SK-N-SH treated with all-trans-retinoic acid at 6 μM for 48 hours (cell line): ENCODE measurements around the gene ETV6.

Experiments used
- ATAC-seq: fragments of 200-7000 bp; cut with Tn5 transposase; 3 replicates; pipeline ENCODE4 v1.9.1; 2020; ENCODE audit warnings: mild to moderate bottlenecking, moderate library complexity
- ARNTL ChIP-seq: fragments of 450-650 bp; formaldehyde crosslinking; IDR thresholded peaks from 2 replicates; pipeline ENCODE4 v1.5.0; 2020; ENCODE audit warnings: low read depth, mild to moderate bottlenecking, moderate library complexity, borderline replicate concordance
- BACH2 ChIP-seq: fragments of 250-450 bp; sonication (Bioruptor Pico); IDR thresholded peaks from 2 replicates; pipeline ENCODE4 v1.9.0; 2021; ENCODE audit warnings: mild to moderate bottlenecking, borderline replicate concordance
- CSDC2 ChIP-seq: fragments of 250-450 bp; sonication (Bioruptor Pico); IDR thresholded peaks from 2 replicates; pipeline ENCODE4 v1.5.0; 2020; ENCODE audit warnings: mild to moderate bottlenecking, moderate library complexity
- CSRNP3 ChIP-seq: fragments of 250-450 bp; sonication (Bioruptor Pico); IDR thresholded peaks from 2 replicates; pipeline ENCODE4 v1.5.1; 2021; ENCODE audit warnings: mild to moderate bottlenecking, moderate library complexity
- ISL1 ChIP-seq: fragments of 250-450 bp; sonication (Bioruptor Pico); IDR thresholded peaks from 2 replicates; pipeline ENCODE4 v2.1.2; 2022; ENCODE audit warnings: mild to moderate bottlenecking, moderate library complexity
- OSR1 ChIP-seq: fragments of 250-450 bp; sonication (Bioruptor Pico); IDR thresholded peaks from 2 replicates; pipeline ENCODE4 v1.8.0; 2022; ENCODE audit warnings: moderate library complexity, mild to moderate bottlenecking, inconsistent platforms
- PATZ1 ChIP-seq: fragments of 250-450 bp; sonication (Bioruptor Pico); IDR thresholded peaks from 2 replicates; pipeline ENCODE4 v1.8.0; 2020; ENCODE audit warnings: mild to moderate bottlenecking, moderate library complexity, borderline replicate concordance
- POU6F1 ChIP-seq: fragments of 250-450 bp; sonication (Bioruptor Pico); IDR thresholded peaks from 2 replicates; pipeline ENCODE4 v1.8.0; 2021; ENCODE audit warnings: low read depth, mild to moderate bottlenecking, moderate library complexity, borderline replicate concordance
- PPARA ChIP-seq: fragments of 250-450 bp; sonication (Bioruptor Pico); IDR thresholded peaks from 2 replicates; pipeline ENCODE4 v1.5.0; 2020; ENCODE audit warnings: mild to moderate bottlenecking, borderline replicate concordance
- RARB ChIP-seq: fragments of 250-450 bp; sonication (Bioruptor Pico); IDR thresholded peaks from 2 replicates; pipeline ENCODE4 v1.8.0; 2021; ENCODE audit warnings: mild to moderate bottlenecking, moderate library complexity
- SNAI2 ChIP-seq: fragments of 250-450 bp; sonication (Bioruptor Pico); IDR thresholded peaks from 2 replicates; pipeline ENCODE4 v1.5.0; 2020; ENCODE audit warnings: mild to moderate bottlenecking, moderate library complexity
- TCF4 ChIP-seq: fragments of 250-450 bp; sonication (Bioruptor Pico); IDR thresholded peaks from 2 replicates; pipeline ENCODE4 v1.8.0; 2021; ENCODE audit warnings: mild to moderate bottlenecking, moderate library complexity, borderline replicate concordance
- TOX ChIP-seq: fragments of 250-450 bp; sonication (Bioruptor Pico); IDR thresholded peaks from 2 replicates; pipeline ENCODE4 v1.8.0; 2021; ENCODE audit warnings: mild to moderate bottlenecking, moderate library complexity, borderline replicate concordance
- TSHZ2 ChIP-seq: fragments of 250-450 bp; sonication (Bioruptor Pico); IDR thresholded peaks from 2 replicates; pipeline ENCODE4 v1.5.0; 2020; ENCODE audit warnings: mild to moderate bottlenecking, moderate library complexity
- ZC3H10 ChIP-seq: fragments of 250-450 bp; sonication (Bioruptor Pico); IDR thresholded peaks from 2 replicates; pipeline ENCODE4 v1.5.1; 2021; ENCODE audit warnings: mild to moderate bottlenecking, moderate library complexity
- ZFP3 ChIP-seq: fragments of 250-450 bp; sonication (Bioruptor Pico); IDR thresholded peaks from 2 replicates; pipeline ENCODE4 v1.5.0; 2020; ENCODE audit warnings: mild to moderate bottlenecking, moderate library complexity
- ZFP30 ChIP-seq: fragments of 450-650 bp; formaldehyde crosslinking; IDR thresholded peaks from 2 replicates; pipeline ENCODE4 v1.5.0; 2022; ENCODE audit warnings: mild to moderate bottlenecking, moderate library complexity
- ZNF565 ChIP-seq: fragments of 450-650 bp; formaldehyde crosslinking; conservative IDR thresholded peaks from 2 replicates; pipeline ENCODE4 v1.5.0; 2020; ENCODE audit warnings: low read depth, mild to moderate bottlenecking, moderate library complexity
- ZNF70 ChIP-seq: fragments of 450-650 bp; formaldehyde crosslinking; IDR thresholded peaks from 2 replicates; pipeline ENCODE4 v1.5.0; 2020; ENCODE audit warnings: mild to moderate bottlenecking, moderate library complexity
- ZNF8 ChIP-seq: fragments of 450-650 bp; formaldehyde crosslinking; IDR thresholded peaks from 2 replicates; pipeline ENCODE4 v1.5.0; 2020; ENCODE audit warnings: mild to moderate bottlenecking, moderate library complexity

Gene ETV6

GRCh38 chr12:11749943-11750690, 100.6 kb downstream of the ETV6 start:
- ATAC-seq = no peak
- TF ChIP-seq ZNF565 (no peak), SNAI2 (no peak), BACH2 (CRISPR knock-in tag) (no peak), ZNF8 (CRISPR knock-in tag) (no peak), CSRNP3 (CRISPR knock-in tag) (no peak), ZC3H10 (CRISPR knock-in tag) (no peak), ISL1 (CRISPR knock-in tag) (no peak), ZNF70 (CRISPR knock-in tag) (no peak), ZFP30 (CRISPR knock-in tag) (no peak), TSHZ2 (CRISPR knock-in tag) (no peak), TCF4 (CRISPR knock-in tag) (no peak), RARB (CRISPR knock-in tag) (no peak), TOX (no peak), CSDC2 (no peak), ARNTL (CRISPR knock-in tag) (no peak), ZFP3 (CRISPR knock-in tag) (no peak), OSR1 (CRISPR knock-in tag) (no peak), PATZ1 (CRISPR knock-in tag) (no peak)
- TF ChIP-seq, all 23 proteins: peak for 0

GRCh38 chr12:11752403-11753149, 103.1 kb downstream of the ETV6 start:
- TF ChIP-seq ZNF70 (CRISPR knock-in tag) = no peak
- TF ChIP-seq, all 23 proteins: peak for 0
- ATAC-seq = no peak

GRCh38 chr12:11753150-11753499, 103.7 kb downstream of the ETV6 start:
- no peak for ATAC-seq
- TF ChIP-seq TSHZ2 (CRISPR knock-in tag) (no peak), CSDC2 (no peak), PATZ1 (CRISPR knock-in tag) (no peak), SNAI2 (no peak), PPARA (CRISPR knock-in tag) (no peak), ZNF565 (no peak), ZNF8 (CRISPR knock-in tag) (no peak), POU6F1 (no peak), CSRNP3 (CRISPR knock-in tag) (no peak), BACH2 (CRISPR knock-in tag) (no peak), OSR1 (CRISPR knock-in tag) (no peak), ISL1 (CRISPR knock-in tag) (no peak), RARB (CRISPR knock-in tag) (no peak)
